WTC11 (cell line): Measurements from ENCODE around the gene LRRC28.

ENCODE experiments used
- ATF1 ChIP-seq: sonication (generic); formaldehyde crosslinking; IDR thresholded peaks from 2 replicates; pipeline ENCODE4 v1.8.1; 2023; ENCODE audit warnings: mild to moderate bottlenecking, moderate library complexity, missing genetic modification reagents
- CREB1 ChIP-seq: sonication (generic); formaldehyde crosslinking; IDR thresholded peaks from 2 replicates; pipeline ENCODE4 v1.8.0; 2023; ENCODE audit warnings: mild to moderate bottlenecking, missing genetic modification reagents
- E2F1 ChIP-seq: sonication (generic); formaldehyde crosslinking; IDR thresholded peaks from 2 replicates; pipeline ENCODE4 v1.8.0; 2022; ENCODE audit warnings: mild to moderate bottlenecking, missing genetic modification reagents
- JUN ChIP-seq: sonication (generic); formaldehyde crosslinking; IDR thresholded peaks from 2 replicates; pipeline ENCODE4 v1.8.0; 2023; ENCODE audit warnings: mild to moderate bottlenecking, missing genetic modification reagents
- KAT7 ChIP-seq: sonication (generic); formaldehyde crosslinking; IDR thresholded peaks from 2 replicates; pipeline ENCODE4 v1.8.1; 2023; ENCODE audit warnings: missing genetic modification reagents, mild to moderate bottlenecking, borderline replicate concordance
- MAX ChIP-seq: sonication (generic); formaldehyde crosslinking; IDR thresholded peaks from 2 replicates; pipeline ENCODE4 v1.8.0; 2022; ENCODE audit warnings: mild to moderate bottlenecking, missing genetic modification reagents
- MYBL2 ChIP-seq: sonication (generic); formaldehyde crosslinking; IDR thresholded peaks from 2 replicates; pipeline ENCODE4 v1.8.1; 2023; ENCODE audit warnings: mild to moderate bottlenecking, moderate library complexity, missing genetic modification reagents
- NFE2L1 ChIP-seq: sonication (generic); formaldehyde crosslinking; IDR thresholded peaks from 2 replicates; pipeline ENCODE4 v1.8.1; 2023; ENCODE audit warnings: missing genetic modification reagents
- RELA ChIP-seq: sonication (generic); formaldehyde crosslinking; IDR thresholded peaks from 2 replicates; pipeline ENCODE4 v1.8.1; 2022; ENCODE audit warnings: missing genetic modification reagents, mild to moderate bottlenecking, borderline replicate concordance
- TF ChIP-seq, protein P1 (sequence below): fragments of 200-600 bp; IDR thresholded peaks from 2 replicates; pipeline ENCODE4 v1.8.0; 2022; ENCODE audit warnings: antibody characterized with exemption
- TF ChIP-seq, protein P2 (sequence below): sonication (generic); formaldehyde crosslinking; IDR thresholded peaks from 2 replicates; pipeline ENCODE4 v1.8.1; 2022; ENCODE audit warnings: mild to moderate bottlenecking, moderate library complexity, missing genetic modification reagents

GRCh38 chr15:99438224-99438585, 186.9 kb downstream of the LRRC28 start:
- TF ChIP-seq, protein P1, sequence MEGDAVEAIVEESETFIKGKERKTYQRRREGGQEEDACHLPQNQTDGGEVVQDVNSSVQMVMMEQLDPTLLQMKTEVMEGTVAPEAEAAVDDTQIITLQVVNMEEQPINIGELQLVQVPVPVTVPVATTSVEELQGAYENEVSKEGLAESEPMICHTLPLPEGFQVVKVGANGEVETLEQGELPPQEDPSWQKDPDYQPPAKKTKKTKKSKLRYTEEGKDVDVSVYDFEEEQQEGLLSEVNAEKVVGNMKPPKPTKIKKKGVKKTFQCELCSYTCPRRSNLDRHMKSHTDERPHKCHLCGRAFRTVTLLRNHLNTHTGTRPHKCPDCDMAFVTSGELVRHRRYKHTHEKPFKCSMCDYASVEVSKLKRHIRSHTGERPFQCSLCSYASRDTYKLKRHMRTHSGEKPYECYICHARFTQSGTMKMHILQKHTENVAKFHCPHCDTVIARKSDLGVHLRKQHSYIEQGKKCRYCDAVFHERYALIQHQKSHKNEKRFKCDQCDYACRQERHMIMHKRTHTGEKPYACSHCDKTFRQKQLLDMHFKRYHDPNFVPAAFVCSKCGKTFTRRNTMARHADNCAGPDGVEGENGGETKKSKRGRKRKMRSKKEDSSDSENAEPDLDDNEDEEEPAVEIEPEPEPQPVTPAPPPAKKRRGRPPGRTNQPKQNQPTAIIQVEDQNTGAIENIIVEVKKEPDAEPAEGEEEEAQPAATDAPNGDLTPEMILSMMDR = no peak
- TF ChIP-seq MYBL2 (CRISPR knock-in tag) (no peak), NFE2L1 (CRISPR knock-in tag) (no peak), ATF1 (no peak), CREB1 (CRISPR knock-in tag) (no peak), JUN (CRISPR knock-in tag) (no peak), RELA (CRISPR knock-in tag) (no peak), MAX (CRISPR knock-in tag) (no peak), KAT7 (CRISPR knock-in tag) (no peak), E2F1 (CRISPR knock-in tag) (no peak)
- TF ChIP-seq, protein P2, sequence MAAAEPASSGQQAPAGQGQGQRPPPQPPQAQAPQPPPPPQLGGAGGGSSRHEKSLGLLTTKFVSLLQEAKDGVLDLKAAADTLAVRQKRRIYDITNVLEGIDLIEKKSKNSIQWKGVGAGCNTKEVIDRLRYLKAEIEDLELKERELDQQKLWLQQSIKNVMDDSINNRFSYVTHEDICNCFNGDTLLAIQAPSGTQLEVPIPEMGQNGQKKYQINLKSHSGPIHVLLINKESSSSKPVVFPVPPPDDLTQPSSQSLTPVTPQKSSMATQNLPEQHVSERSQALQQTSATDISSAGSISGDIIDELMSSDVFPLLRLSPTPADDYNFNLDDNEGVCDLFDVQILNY (CRISPR knock-in tag) = no peak
